Measurements from ENCODE around the gene AADACL4.
"Not testable (repeated sequence)": the region's sequence is repeated elsewhere in the genome, so short reads cannot be mapped to it uniquely, and the experiment has no call there.

The AADACL4 gene

GRCh38 chr1:12662556-12662955 lies 18.7 kb downstream of the AADACL4 start:
- no peak for DNase-seq

- no peak for DNase-seq
Measured at GRCh38 chr1:12665511-12665910, 21.6 kb downstream of the AADACL4 start.

- no peak for DNase-seq
Measured at GRCh38 chr1:12666141-12666735, 22.4 kb downstream of the AADACL4 start.

GRCh38 chr1:12669529-12670068 lies 25.7 kb downstream of the AADACL4 start:
- DNase-seq = no peak

DNA sequence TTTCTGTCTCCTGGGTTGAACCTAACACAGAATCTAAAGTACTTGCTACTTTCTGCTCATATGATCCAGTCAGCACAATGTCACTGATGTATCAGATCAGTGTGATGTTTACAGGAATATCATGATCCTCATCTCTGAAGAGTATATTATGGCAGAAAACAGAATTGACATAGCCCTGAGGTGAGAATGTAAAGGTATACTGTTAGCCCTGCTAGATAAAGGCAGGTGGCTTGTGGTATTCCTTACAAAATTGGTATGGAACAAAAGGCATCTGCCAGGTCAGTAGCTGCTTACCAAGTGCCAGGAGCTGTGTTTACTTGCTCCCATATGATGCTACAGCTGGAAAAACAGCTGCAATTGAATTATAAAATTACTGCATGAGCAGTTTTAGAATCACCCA lies 30.5 kb downstream of the AADACL4 start:
- DNase-seq = no peak

GRCh38 chr1:12676122-12676521 lies 32.2 kb downstream of the AADACL4 start:
- DNase-seq = not testable (repeated sequence)

DNA sequence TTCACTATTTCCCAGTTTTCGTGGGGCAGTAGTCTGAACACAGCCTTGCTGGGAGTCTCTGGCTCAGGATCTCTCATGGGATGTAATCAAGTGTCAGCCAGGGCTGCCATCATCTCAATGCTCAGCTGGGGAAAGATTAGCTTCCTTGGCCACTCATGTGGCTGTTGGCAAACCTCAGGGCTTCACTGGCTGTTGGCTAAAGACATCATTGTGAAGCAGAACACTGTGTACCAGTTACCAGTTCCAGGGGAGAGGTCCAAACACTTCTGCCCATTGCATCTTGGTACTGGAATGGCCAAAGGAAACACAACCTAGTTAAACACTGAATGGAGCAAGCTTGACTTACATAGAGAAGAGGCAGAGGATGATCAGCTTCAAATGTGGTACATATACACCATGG lies 33.7 kb downstream of the AADACL4 start:
- no peak for DNase-seq

DNA sequence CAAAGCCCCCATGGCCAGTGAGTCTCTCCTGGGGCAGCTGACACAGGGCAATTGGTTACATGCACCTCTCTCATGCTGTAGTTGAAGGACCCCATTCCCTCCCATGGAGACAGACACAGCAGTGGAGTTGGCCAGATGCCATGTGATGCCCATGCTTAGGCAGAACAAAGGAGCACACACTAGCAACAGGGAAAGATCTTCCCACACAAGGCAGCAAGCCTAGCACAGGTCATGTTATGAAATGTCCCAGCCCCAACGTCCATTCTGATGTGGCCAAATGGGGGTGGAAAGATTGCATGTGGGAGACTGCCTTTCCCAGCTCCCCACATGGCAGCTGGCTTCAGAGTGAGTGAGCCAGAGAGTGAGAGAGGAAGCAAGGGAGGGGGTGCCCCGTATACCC lies 34.5 kb downstream of the AADACL4 start:
- no peak for DNase-seq

- DNase-seq = no peak
Measured at GRCh38 chr1:12678820-12679219, 34.9 kb downstream of the AADACL4 start.

DNA sequence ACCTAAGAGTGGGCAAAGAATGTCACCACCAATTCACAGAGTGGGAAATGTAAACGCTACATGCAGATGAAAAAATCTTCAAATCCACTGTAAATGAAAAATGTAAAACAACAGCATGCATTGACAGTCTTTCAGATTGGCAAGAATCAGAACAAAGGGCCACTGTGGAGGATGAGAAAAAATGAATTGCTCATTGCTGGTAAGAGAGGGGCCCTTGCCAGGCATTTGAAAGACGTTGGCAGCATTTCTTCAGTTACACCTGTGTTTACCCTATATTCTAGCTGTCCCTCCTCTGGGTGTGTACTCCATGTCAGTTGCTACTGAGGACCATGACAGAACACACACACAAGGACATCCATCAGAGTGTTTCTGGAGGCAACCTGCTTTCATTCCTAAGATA lies 46.3 kb downstream of the AADACL4 start:
- no peak for DNase-seq

- no peak for DNase-seq
Measured at GRCh38 chr1:12692967-12693782, 49.3 kb downstream of the AADACL4 start.

- no peak for DNase-seq
Measured at GRCh38 chr1:12696658-12697057, 52.8 kb downstream of the AADACL4 start.

DNA sequence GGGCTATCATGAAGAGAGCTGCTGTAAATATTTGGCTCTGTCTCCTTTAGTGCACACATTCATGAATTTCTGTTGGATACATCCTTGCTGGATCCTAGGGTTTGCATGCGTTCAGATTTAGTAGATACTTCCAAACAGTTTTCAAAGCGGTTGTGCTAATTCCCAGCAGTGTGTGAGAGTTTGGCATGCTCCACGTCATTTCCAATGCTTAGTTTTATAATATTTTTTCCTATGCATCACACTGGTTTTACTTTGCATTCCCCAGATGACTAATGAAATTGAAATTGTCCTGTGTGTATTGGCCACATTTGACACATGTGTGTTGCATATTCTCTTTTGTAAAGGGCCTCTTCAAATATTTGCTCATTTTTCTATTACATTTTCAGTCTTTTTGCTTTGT lies 53.5 kb downstream of the AADACL4 start:
- DNase-seq = no peak

- DNase-seq = no peak
Measured at GRCh38 chr1:12703821-12704451, 60.1 kb downstream of the AADACL4 start.

- DNase-seq = no peak
Measured at GRCh38 chr1:12706061-12706460, 62.2 kb downstream of the AADACL4 start.

DNA sequence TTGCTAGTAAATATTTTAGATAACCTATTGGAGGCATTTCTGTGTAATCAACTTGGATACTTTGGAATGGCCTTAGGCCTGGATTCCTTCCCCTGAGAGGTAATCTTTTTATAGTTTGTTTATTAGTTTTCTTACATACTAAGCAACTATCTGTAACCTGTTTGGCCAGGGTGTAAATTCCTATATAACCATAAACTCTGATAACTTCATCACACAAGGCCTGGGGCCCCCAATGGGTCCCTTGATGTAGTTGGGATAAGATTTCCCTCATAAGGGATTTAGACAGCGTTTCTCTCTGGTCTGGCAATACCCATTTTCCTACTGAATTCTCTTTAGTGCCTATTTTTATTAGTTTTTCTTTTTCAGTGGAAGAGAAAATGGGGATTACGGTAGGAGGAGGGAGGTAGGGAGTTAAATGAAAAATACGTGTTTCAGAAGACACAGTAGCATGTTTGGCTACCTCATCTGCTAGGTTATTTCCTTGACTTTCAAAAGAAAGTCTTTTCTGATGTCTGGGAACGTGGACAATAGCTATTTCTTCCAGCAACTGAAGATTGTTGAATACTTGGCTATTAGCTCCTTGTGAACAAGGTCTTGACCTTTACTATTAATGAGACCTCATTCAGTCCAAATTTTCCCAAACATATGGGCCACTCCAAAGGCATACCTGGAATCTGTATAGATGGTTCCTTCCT lies 64.7 kb downstream of the AADACL4 start:
- DNase-seq = no peak

DNA sequence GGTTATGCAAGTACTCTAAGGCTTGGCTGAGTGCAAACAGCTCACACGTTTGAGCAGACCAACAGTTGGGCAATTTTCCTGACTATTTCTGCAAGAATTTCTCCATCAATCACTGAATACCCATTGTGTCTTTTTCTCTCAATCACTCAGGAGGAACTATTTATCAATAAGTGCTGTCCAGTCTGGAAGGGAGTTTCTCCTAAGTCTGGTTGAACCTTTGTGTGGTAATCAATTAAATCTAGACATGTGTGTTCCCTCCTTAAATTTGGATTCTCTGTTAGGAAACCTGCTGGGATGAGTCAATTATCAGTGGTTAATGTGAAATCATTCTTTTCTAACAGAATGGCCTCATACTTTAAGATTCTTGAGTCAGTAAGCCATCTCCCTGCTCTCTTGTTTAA lies 65.2 kb downstream of the AADACL4 start:
- DNase-seq = no peak

GRCh38 chr1:12709696-12710095 lies 65.8 kb downstream of the AADACL4 start:
- DNase-seq = no peak

DNA sequence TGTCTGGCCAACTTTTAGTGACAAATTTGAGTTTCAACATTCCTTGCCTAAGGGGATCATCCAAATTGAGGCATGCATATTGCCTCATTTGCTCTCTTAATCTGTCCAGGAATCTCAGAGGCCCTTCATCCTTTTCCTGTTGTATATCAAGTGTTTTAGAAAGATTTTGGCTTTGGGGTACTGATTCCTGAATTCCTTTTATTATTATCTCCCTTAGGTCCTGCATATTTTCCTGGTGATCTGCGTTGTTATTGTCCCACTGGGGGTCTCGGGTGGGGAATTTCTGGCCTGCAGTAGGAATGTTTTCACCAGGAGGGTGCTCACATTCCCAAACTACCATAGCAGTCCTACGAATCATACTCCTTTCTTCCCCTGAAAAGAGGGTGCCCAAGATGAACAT lies 67.7 kb downstream of the AADACL4 start:
- no peak for DNase-seq

GRCh38 chr1:12712076-12712475 lies 68.2 kb downstream of the AADACL4 start:
- no peak for DNase-seq

- DNase-seq = no peak
Measured at GRCh38 chr1:12712929-12713328, 69.0 kb downstream of the AADACL4 start.

- not testable (repeated sequence) for DNase-seq
Measured at GRCh38 chr1:12713651-12714050, 69.8 kb downstream of the AADACL4 start.
